Muscle of leg (tissue), 11 donors: Measurements from ENCODE around the gene TPGS2. TPM values are rescaled to one million over a fixed set of nuclear protein-coding genes. Genes with fewer than 3 reads are reported as not detected.

Source experiments
- DNase-seq: peaks from one replicate; pipeline ENCODE4 v3.0.0; 2013
- H3K27ac ChIP-seq: one replicate; pipeline ENCODE4 v1.5.1; 2013; ENCODE audit warnings: mild to moderate bottlenecking, low read length, control low read depth
- H3K27me3 ChIP-seq: one replicate; pipeline ENCODE4 v1.6.1; 2013; ENCODE audit warnings: low read length; ENCODE audit not compliant: control insufficient read depth, insufficient read depth
- H3K36me3 ChIP-seq: one replicate; pipeline ENCODE4 v1.6.1; 2013; ENCODE audit warnings: low read length; ENCODE audit not compliant: control insufficient read depth, insufficient read depth
- H3K4me1 ChIP-seq: one replicate; pipeline ENCODE4 v1.6.1; 2013; ENCODE audit warnings: low read length; ENCODE audit not compliant: control insufficient read depth, insufficient read depth
- H3K4me3 ChIP-seq: one replicate; pipeline ENCODE4 v1.5.1; 2013; ENCODE audit warnings: low read length, control low read depth
- H3K9me3 ChIP-seq: replicated peaks from 2 replicates; pipeline ENCODE4 v1.6.1; 2013; ENCODE audit warnings: low read depth, low read length; ENCODE audit not compliant: control insufficient read depth
- WGBS: methylation state at CpG from one replicate; pipeline ENCODE4 v1.1.5; 2013; ENCODE audit warnings: missing lambda C conversion rate; ENCODE audit not compliant: insufficient coverage; 5-methylcytosine and 5-hydroxymethylcytosine counted together
- polyA plus RNA-seq, 8 donors: library from polyadenylated mRNA; unstranded; fragments of 120-200 nt; gene quantifications; one replicate each; pipeline versions ENCODE4 v1.2.1 to v1.2.3, GENCODE V29; 2013; ENCODE audit warnings: inconsistent platforms in 1 of 8, low replicate concordance in 1 of 8; ENCODE audit not compliant: insufficient read length in 8 of 8, insufficient read depth in 1 of 8
- total RNA-seq: library from RNA; stranded (reverse); fragments of 120-200 nt; gene quantifications from one replicate; pipeline ENCODE4 v1.2.4, GENCODE V29; 2013

TPGS2 gene
- total and polyA plus RNA-seq, 9 donors, result 34.2 to 72.2 (median 48.3) TPM

- Histone ChIP-seq H3K27ac (no peak overlapping the region), H3K9me3 (peaks cover 10% of the 10 kb centered on the region), H3K27me3 (no peaks in the 10 kb centered on the region), H3K4me3 (no peak overlapping the region), H3K36me3 (peaks cover 2% of the 10 kb centered on the region), H3K4me1 (no peaks in the 10 kb centered on the region)
- WGBS, result no CpG with 5 or more reads among the region's 2 CpGs
- DNase-seq, result no peak
Observed at GRCh38 chr18:36849288-36850006, 20.6 kb upstream of the TPGS2 start.

DNA sequence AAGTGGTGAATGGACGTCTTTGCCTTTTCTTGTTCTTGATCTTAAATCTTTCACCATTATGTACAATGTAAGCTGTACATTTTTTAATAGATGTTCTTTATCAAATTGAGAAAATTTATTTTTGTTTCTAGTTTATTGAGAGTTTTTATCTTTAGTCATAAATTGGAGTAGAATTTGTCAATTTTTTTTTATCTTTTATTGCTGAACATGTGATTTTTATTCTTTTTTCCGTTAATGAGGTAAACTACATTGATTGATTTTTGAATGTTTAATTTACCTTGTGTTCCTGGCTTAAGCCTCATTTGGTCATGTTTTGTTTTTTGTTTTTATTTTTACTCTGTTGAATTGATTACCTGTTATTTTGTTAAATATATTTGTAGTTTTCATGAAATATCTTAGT, 19.8 kb upstream of the TPGS2 start:
- no peaks in the 10 kb centered on the region for H3K4me1 ChIP-seq
- H3K27me3 ChIP-seq, result no peaks in the 10 kb centered on the region
- no peak overlapping the region for H3K27ac ChIP-seq
- no peak overlapping the region for H3K4me3 ChIP-seq
- DNase-seq, result no peak
- no CpG with 5 or more reads among the region's 2 CpGs for WGBS
- H3K36me3 ChIP-seq, result peaks cover 2% of the 10 kb centered on the region
- peaks cover 10% of the 10 kb centered on the region for H3K9me3 ChIP-seq

DNA sequence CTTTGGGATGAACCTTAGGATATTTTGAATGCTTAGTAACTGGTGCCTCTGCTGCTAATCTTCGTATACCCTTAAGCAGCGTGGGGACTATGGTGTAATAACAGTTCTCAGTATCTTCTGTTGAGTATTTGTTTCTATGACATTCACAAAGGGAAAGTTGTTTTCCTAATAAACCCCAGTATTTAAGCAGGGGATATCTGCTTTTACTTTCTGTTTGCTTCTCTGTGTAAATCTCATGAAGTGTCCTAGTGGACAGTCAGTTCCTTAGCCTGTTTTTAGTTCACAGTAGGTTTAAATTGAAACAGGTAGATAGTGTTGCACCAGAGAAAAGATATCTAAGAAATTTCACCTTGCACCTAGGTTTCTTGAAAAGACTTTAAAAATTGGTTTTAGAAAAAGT, 15.0 kb upstream of the TPGS2 start:
- WGBS, result no CpG with 5 or more reads among the region's 2 CpGs
- Histone ChIP-seq H3K36me3 (peaks cover 5% of the 10 kb centered on the region), H3K4me3 (no peak overlapping the region), H3K9me3 (no peaks in the 10 kb centered on the region), H3K27me3 (no peaks in the 10 kb centered on the region), H3K4me1 (no peaks in the 10 kb centered on the region), H3K27ac (no peak overlapping the region)
- DNase-seq, result no peak

DNA sequence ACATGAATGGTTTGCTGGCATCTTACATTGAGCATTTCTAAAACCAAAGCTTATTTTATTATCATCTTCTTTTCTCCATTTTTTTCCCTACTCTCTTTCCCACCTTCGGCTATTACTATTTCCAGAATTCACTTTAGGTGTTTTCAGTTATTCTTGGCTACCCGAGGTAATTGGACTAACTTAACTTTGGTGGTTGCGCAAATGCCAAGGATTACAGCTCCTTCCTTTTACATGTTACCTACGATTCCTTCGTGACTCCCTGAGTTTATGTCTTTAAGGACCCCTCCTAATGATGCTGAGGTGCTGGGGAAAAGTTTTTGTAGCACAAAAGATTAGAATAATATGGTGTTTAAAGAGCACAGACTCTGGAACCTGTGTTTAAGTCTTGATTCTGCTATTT, 14.4 kb upstream of the TPGS2 start:
- H3K36me3 ChIP-seq, result peaks cover 5% of the 10 kb centered on the region
- H3K4me1 ChIP-seq, result no peaks in the 10 kb centered on the region
- 79% methylated on average over 2 of the region's 5 CpGs for WGBS
- H3K27ac ChIP-seq, result no peak overlapping the region
- no peak overlapping the region for H3K4me3 ChIP-seq
- no peak for DNase-seq
- H3K27me3 ChIP-seq, result no peaks in the 10 kb centered on the region
- H3K9me3 ChIP-seq, result no peaks in the 10 kb centered on the region

GRCh38 chr18:36839835-36840234, 11.0 kb upstream of the TPGS2 start:
- no peaks in the 10 kb centered on the region for H3K27me3 ChIP-seq
- no peak overlapping the region for H3K27ac ChIP-seq
- peaks cover 5% of the 10 kb centered on the region for H3K36me3 ChIP-seq
- no peaks in the 10 kb centered on the region for H3K4me1 ChIP-seq
- DNase-seq, result no peak
- no peak overlapping the region for H3K4me3 ChIP-seq
- 87% methylated on average over 3 of the region's 4 CpGs for WGBS
- H3K9me3 ChIP-seq, result no peaks in the 10 kb centered on the region

DNA sequence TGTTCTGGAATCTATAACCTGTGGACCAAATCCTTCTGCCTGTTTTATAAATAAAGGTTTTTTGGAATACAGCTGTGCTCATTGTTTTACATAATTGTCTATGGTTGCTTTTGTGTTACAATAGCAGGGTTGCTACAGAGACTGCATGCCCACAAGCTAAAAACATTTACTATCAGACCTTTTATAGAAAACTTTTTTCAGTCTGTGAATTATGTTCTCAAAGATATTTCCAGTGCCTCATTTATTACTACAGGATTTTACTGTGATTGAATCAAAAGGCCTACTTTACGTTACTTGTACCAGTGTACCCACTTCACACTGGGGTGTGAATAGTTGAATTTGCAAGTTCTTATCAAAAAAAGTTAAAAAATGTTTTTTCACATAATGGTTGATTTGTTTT, 7.1 kb upstream of the TPGS2 start:
- Histone ChIP-seq H3K4me3 (no peak overlapping the region), H3K27me3 (no peaks in the 10 kb centered on the region), H3K27ac (no peak overlapping the region), H3K4me1 (no peaks in the 10 kb centered on the region), H3K36me3 (peaks cover 5% of the 10 kb centered on the region), H3K9me3 (no peaks in the 10 kb centered on the region)
- no peak for DNase-seq
- WGBS, result no CpG with 5 or more reads among the region's 1 CpG

DNA sequence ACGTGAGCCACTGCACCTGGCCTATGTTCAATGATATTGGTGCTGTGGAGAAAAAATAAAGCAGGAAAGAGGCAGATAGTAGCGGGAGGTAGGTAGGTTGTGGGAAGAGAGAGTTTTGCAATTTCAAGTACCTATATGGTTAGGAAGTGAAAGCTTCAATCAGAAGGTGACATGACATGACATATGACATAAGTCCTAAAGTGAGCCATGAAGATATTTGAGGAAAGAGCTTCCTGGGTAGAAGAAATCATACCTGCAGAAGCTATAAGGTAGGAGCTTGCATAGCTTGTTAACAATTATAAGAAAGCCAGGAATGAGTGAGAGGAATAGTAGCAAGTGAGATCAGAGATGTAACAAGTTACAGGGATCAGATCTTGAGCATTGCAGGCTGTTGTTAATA, 4.3 kb upstream of the TPGS2 start:
- WGBS, result 82% methylated on average over 2 of the region's 2 CpGs
- H3K4me1 ChIP-seq, result peaks cover 6% of the 10 kb centered on the region
- no peaks in the 10 kb centered on the region for H3K36me3 ChIP-seq
- H3K4me3 ChIP-seq, result no peak overlapping the region
- no peak for DNase-seq
- no peak overlapping the region for H3K27ac ChIP-seq
- no peaks in the 10 kb centered on the region for H3K9me3 ChIP-seq
- H3K27me3 ChIP-seq, result no peaks in the 10 kb centered on the region

DNA sequence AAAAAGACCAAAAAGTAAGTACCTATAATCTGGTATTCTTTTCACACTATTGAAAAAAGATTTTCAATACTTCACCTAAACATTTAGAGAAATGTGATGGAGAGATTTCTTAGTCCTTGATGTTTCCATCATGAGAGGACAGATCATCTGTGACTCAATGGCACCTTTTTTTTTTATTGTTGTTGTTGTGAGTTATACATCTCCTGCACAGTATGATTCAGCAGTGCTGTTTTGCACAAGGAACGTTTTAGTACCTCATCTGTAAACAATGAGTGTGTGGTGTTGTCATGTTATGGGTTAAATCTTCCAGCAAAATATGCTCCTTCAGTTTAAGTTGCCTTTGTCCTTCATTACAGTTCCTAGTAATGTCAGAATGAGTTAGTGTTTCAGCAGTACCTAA, 2.3 kb upstream of the TPGS2 start:
- WGBS, result no CpG with 5 or more reads among the region's 1 CpG

GRCh38 chr18:36830158-36830495, 1.3 kb upstream of the TPGS2 start:
- Histone ChIP-seq H3K4me1 (peaks cover 10% of the 10 kb centered on the region), H3K27ac (no peak overlapping the region), H3K9me3 (no peaks in the 10 kb centered on the region), H3K27me3 (no peaks in the 10 kb centered on the region), H3K4me3 (no peak overlapping the region), H3K36me3 (no peaks in the 10 kb centered on the region)
- no CpG with 5 or more reads among the region's 1 CpG for WGBS
- DNase-seq, result no peak

More for the DNA sequence above, 2.3 kb upstream of the TPGS2 start:
- DNase-seq, result no peak
- Histone ChIP-seq H3K27me3 (no peaks in the 10 kb centered on the region), H3K9me3 (no peaks in the 10 kb centered on the region), H3K36me3 (no peaks in the 10 kb centered on the region), H3K4me1 (peaks cover 10% of the 10 kb centered on the region), H3K4me3 (no peak overlapping the region), H3K27ac (no peak overlapping the region)

DNA sequence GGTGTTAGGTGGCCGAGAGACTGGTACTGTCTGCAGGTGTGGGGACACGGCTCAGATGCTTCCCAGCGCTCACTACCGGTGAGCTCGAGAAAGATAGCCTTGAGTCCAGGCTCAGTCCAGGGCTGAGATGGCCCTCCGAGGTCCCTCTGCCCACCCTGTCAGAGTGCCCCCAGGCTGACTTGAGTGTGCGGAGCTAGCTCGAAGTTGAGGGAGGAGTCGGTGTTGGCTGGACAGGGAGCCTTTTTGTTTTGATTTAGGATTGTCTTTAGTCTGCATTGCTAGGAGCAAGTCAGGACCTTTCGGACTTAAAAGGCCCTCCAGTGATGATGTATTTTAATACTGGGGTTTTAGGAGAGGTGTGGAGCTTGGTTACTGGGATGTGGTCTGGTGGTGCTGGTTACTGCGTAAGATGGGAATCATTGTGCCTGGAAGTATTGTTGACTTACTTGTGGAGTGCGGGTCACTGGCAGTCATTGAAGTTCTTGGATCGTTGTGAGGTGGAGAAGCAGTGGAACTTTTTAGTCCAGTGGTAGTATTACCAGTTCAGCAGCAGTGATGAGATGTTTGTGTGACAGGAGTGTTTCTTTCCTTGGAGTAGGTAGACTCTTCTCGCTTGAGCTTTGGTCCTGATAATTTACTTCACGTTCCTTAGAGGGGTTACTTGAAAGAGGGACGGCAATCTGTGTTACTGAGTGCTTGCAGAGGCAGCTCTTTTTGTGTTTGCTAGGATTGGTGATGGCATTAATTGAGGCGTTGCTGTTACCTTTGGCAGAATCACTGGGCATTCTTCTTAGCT, 758 bp upstream of the TPGS2 start:
- H3K27ac ChIP-seq, result peak overlapping the region; percentile 85
- WGBS, result 16% methylated on average over 15 of the region's 17 CpGs
- H3K4me1 ChIP-seq, result peaks cover 10% of the 10 kb centered on the region
- no peaks in the 10 kb centered on the region for H3K27me3 ChIP-seq
- no peaks in the 10 kb centered on the region for H3K36me3 ChIP-seq
- H3K4me3 ChIP-seq, result peak overlapping the region; percentile 98
- peak; percentile 51 for DNase-seq
- H3K9me3 ChIP-seq, result no peaks in the 10 kb centered on the region
